Stimulated activated CD4-positive, alpha-beta T cell treated with anti-CD3 and anti-CD28 coated beads, Interleukin-12 subunit alpha, Interleukin-12 subunit beta, amount 100 ng/mL, for 48 hours (primary cell): ENCODE data around the gene FREY1.

Source experiments
- DNase-seq, 3 donors: peaks; one replicate each; pipeline ENCODE4 v3.0.0-alpha.2; 2020; ENCODE audit warnings: low read depth in 2 of 3, low spot score in 1 of 3

Gene FREY1

GRCh38 chr11:45895553-45896259 is 11.4 kb downstream of the FREY1 start:
- no peak for DNase-seq

- DNase-seq, result no peak
Measured at GRCh38 chr11:45894555-45895247, 12.4 kb downstream of the FREY1 start.

GRCh38 chr11:45892856-45893255 is 14.2 kb downstream of the FREY1 start:
- DNase-seq, result no peak

GRCh38 chr11:45890886-45891550 is 16.1 kb downstream of the FREY1 start:
- DNase-seq, result no peak

GRCh38 chr11:45889966-45890365 is 17.1 kb downstream of the FREY1 start:
- no peak for DNase-seq

GRCh38 chr11:45889555-45889954 is 17.5 kb downstream of the FREY1 start:
- no peak for DNase-seq

- DNase-seq, result no peak
Measured at GRCh38 chr11:45887587-45887986, 19.5 kb downstream of the FREY1 start.

- no peak for DNase-seq
Measured at GRCh38 chr11:45886816-45887520, 20.1 kb downstream of the FREY1 start.

GRCh38 chr11:45885921-45886721 is 20.9 kb downstream of the FREY1 start:
- DNase-seq, result no peak

GRCh38 chr11:45885274-45885920 is 21.7 kb downstream of the FREY1 start, which contains the start of gene MAPK8IP1:
MAPK8IP1 (plus strand) TSS chr11:45885651; CDS start chr11:45885821, 170 bp downstream.
- peak; percentile 12 to 34 (median 18) for DNase-seq

GRCh38 chr11:45884596-45885185 is 22.4 kb downstream of the FREY1 start:
- DNase-seq, result no peak

GRCh38 chr11:45881708-45882368 is 25.2 kb downstream of the FREY1 start:
- DNase-seq, result no peak

GRCh38 chr11:45880772-45881570 is 26.1 kb downstream of the FREY1 start:
- DNase-seq, result no peak

- no peak for DNase-seq
Measured at GRCh38 chr11:45879803-45880686, 27.0 kb downstream of the FREY1 start.

- no peak for DNase-seq
Measured at GRCh38 chr11:45877845-45878244, 29.2 kb downstream of the FREY1 start.

GRCh38 chr11:45877221-45877620 is 29.9 kb downstream of the FREY1 start:
- no peak for DNase-seq

- DNase-seq, result no peak
Measured at GRCh38 chr11:45876401-45876800, 30.7 kb downstream of the FREY1 start.
